Fibroblast of skin of scalp (primary cell): ENCODE results near the gene LRRC8A. TPM values are rescaled to one million over a fixed set of nuclear protein-coding genes. Genes with fewer than 3 reads are reported as not detected.
A peak's percentile ranks its signal among the peaks of the same experiment; 100 is the strongest.
"Not testable (repeated sequence)": the region's sequence is repeated elsewhere in the genome, so short reads cannot be mapped to it uniquely, and the experiment has no call there.

Source experiments
- DNase-seq: peaks from one replicate; pipeline ENCODE4 v3.0.0-alpha.2; 2013
- polyA plus RNA-seq, 2 experiments: library from polyadenylated mRNA; unstranded; fragments of 120-200 nt; gene quantifications; one replicate each; pipeline ENCODE4 v1.2.1, GENCODE V29; 2013; ENCODE audit not compliant: insufficient read length in 2 of 2

Gene LRRC8A
- 43.4 TPM for polyA plus RNA-seq (2013, experiment 1 of 2; ENCODE audit: insufficient read length)
- 43.8 TPM for polyA plus RNA-seq (2013, experiment 2 of 2; ENCODE audit: insufficient read length)

DNA sequence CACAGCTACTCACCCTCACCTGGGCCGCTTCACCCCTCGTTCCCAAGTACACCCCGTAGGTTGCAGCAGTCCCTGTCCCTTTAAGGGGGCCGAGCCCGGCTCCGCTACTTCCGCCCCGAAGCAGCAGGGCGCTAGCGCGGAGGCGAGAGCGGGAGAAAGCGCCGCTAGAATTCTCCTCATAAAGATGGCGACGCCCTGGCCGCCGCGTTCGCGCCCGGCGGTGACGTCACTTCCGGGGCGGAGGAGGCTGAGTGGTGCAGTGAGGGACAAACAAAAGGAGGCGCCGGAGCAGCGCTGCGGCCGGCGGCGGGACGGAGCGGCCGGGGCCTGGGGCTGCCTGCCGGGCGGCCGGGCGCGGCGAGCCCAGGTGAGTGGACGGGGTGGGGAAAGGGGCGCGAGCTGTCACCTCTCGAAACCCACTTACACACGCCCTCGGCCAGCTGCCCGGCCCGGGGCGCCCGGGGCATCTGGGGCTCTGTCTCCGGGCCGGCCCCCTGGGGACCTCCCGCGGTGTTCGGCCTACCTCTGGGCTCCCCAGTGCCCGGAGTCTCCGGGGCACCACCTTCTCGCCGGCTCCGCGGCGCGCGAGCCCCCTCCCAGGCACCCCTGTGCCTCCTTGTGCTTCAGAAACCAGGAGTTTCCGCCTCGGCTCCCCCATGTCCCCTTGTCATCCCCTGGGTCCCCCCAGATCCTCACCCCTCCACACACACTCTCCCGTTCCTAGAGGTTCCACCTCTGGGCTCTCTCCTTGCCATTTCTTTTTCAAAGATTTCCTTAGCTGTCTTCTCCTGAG lies at the start of gene LRRC8A, which contains the start of gene KYAT1:
Gene LRRC8A, plus strand, starts transcription at position 250 of the 793 bp plus-strand sequence. CDS start 25,032 bp downstream, outside the sequence.
Gene KYAT1, minus strand, starts transcription at position 67 of the 793 bp plus-strand sequence. CDS start 36,545 bp downstream, outside the sequence.
- DNase-seq, result peak; percentile 97

GRCh38 chr9:128833696-128834095 lies 48.2 kb upstream of the LRRC8A start:
- no peak for DNase-seq

DNA sequence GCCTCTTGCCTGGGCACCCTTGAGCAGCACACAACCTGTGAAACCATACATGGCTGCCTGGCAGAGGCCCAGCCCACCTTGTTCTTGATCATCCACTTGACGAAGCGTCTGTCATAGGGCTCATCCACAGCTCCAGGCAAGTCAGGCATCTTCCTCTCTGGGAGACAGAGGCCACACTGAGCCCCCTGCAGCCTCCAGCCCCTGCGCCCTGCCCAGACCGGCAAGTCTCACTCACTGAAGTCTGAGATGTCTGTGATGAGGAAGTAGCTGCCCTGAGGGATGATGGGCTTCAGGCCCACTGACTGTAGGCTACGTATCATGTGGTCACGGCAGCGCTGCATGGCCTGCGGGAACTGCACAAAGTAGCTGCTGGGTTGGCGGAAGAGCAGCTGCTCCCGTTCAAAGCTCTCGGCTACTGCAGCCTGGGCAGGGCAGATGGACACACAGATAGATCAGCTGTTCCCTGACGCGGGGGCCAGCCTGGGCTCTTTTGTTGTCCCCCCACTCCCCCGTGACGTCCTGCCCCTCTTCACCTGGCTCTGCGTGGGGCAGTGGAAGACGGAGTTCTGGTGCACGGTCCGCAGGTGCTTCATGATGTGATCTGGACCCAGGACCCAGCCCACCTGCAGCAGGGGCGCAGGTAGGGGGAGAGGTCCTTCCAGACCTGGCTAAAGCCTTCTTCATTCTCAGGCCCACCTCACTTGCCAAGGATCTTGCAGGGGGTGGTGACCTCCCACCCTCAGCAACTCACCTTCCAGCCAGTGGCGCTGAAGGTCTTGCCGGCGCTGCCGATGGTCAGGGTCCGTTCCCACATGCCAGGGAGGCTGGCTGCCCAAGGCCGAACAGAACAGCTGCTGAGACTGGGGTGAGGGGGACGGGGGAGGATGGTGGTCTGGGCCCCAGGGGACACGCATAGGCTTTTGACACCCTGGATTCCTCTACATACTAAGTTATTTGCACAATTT lies 46.4 kb upstream of the LRRC8A start:
- DNase-seq, result no peak

DNA sequence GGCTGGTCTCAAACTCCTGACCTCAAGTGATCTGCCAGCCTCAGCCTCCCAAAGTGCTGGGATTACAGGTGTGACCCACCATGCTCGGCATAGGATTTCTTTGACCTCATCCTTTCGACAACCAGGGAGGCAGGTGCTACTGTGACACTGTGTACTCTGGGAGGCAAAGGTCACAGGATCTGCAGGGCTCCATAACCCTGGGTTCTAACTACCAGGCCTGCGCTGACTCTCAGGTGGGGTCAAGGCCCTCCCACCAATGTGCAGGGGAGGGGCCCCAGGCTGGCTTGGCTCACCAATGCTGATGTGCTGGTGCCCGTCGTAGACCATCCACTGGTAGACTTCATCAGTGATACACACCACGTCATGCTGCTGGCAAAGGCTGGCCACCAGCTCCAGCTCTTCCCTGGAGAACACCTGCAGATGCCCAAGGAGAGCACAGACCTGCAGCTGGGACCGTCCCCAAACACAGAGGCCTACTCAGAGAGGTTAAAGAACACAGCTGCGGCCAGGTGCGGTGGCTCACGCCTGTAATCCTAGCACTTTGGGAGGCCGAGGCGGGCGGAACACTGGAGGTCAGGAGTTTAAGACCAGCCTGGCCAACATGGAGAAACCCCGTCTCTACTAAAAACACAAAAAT lies 45.3 kb upstream of the LRRC8A start:
- no peak for DNase-seq

DNA sequence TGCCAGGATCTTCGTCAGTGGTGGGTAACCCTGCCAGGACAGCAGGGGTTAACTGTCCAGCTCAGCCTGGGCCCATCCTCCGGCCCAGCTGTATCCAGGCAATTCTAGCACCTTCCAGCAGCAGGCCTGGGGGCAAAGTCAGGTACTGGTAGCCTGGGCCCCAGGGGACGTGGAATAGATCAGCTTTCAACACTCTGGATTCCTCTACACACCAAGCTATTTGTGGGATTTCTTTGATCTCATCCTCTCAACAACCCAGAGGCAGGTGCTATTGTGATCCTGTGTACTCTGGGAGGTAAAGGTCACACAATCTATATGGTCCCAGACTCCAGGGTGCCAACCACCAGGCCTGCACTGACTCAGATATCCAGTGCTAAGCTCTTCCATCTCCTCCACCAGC lies 43.6 kb upstream of the LRRC8A start:
- DNase-seq, result no peak

GRCh38 chr9:128840524-128840923 lies 41.4 kb upstream of the LRRC8A start:
- DNase-seq, result no peak

DNA sequence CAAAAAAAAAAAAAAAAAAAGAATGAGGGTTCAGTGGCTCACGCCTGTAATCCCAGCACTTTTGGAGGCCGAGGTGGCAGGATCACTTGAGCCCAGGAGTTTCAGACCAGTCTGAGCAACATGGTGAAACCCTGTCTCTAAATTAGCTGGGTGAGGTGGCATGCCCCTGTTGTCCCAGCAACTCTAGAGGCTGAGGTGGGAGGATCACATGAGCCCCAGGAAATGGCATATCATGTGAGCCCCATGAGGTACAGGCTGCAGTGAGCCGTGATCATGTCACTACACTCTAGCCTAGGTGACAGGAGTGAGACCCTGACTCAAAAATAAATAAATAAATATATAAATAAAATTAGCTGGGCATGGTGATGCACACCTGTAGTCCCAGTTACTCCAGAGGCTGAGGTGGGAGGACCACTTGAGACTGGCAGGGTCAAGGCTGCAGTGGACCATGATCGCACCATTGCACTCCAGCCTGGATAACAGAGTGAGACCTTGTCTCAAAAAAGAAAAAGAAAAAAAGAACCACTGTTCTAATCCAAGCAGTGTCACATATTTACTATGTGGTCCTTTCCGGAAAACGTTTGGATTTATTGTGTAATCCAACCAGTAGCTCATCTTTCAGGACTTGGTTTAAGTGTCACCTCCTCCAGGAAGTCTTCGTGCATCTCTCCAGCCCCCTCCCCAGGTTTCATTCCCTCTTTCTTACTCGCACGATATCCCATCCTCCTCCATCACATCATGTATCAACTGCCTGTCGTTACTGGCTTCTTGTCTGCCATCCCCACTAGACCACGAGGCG lies 40.0 kb upstream of the LRRC8A start:
- DNase-seq, result no peak

- not testable (repeated sequence) for DNase-seq
Observed at GRCh38 chr9:128843171-128843570, 38.8 kb upstream of the LRRC8A start.

DNA sequence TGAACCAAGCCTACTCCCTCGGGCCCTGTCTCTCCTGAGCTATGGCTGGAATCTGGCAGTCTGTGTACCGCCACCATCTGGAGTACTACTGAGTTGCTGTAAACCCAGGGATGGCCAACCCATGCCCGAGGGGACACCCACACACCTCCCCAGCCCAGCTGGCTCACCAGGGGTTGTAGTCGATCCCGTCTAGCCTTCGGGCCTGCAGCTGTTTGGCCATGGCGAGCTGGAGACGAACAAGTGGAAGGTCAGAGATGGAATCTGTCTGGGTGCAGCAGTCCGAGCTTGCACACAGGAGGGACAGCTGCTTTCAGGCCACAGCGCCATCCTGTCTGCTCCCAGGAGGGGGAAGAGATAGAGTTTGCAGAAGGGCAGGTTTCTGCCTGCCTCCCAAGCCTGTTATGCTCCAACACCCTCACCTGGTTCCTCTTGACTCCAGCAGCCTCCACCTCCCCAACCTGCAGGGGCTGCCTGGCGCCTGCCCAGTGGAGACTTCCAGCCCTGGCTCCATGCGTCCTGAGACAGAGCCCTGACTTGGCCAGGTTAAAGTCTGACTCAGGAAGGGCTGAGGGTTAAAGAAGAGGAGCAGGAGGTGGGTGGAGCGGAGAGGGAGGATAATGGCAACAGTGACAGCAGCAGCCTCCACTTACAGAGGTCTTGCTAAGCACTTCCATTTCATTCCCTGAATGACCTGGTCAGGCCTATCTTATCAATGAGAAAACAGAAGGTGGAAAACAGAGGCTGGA lies 36.6 kb upstream of the LRRC8A start:
- no peak for DNase-seq

GRCh38 chr9:128846680-128847030 lies 35.3 kb upstream of the LRRC8A start:
- DNase-seq, result no peak

- DNase-seq, result no peak
Observed at GRCh38 chr9:128847803-128848202, 34.1 kb upstream of the LRRC8A start.

- not testable (repeated sequence) for DNase-seq
Observed at GRCh38 chr9:128851024-128851423, 30.9 kb upstream of the LRRC8A start.

- peak; percentile 37 for DNase-seq
Observed at GRCh38 chr9:128851779-128852600, 29.9 kb upstream of the LRRC8A start.

- DNase-seq, result not testable (repeated sequence)
Observed at GRCh38 chr9:128852646-128853045, 29.3 kb upstream of the LRRC8A start.

DNA sequence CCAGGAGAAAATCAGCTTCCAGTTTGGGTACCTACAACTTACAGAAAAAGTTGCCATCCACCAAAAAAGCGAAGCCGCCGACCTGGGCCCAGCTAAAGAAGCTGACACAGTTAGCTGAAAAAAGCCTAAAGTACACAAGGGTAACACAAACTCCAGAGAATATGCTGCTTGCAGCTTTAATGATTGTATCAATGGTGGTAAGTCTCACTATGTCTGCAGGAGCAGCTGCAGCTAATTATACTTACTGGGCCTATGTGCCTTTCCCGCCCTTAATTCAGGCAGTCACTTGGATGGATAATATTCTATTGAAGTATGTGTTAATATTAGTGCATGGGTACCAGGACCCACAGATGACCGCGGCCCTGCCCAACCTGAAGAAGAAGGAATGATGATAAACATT lies 27.5 kb upstream of the LRRC8A start:
- not testable (repeated sequence) for DNase-seq

DNA sequence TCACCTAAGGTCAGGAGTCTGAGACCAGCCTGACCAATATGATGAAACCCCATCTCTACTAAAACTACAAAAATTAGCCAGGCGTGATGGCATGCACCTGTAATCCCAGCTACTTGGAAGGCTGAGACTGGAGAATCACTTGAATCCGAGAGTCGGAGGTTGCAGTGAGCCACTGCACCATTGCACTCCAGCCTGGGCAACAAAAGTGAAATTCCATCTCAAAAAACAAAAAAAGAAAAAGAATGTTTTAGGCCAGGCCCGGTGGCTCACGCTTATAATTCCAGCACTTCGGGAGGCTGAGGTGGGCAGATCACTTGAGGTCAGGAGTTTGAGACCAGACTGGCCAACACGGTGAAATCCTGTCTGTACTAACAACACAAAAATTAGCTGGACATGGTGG lies 23.5 kb upstream of the LRRC8A start:
- not testable (repeated sequence) for DNase-seq

DNA sequence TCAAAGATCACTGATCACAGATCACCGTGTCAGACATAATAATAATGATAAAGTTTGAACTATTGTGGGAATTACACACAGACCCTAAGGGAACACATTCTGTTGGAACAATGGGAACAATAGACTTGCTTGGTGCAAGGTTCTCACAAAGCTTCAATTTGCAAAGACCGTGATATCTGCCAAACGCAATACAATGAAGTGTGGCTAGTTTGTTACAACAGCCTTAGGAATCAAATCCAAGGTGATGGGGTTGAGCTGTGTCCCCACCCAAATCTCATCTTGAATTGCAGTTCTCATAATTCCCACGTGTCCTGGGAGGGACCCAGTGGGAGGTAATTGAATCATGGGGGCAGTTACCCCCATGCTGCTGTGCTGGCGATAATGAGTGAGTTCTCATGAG lies 21.0 kb upstream of the LRRC8A start:
- no peak for DNase-seq

- DNase-seq, result no peak
Observed at GRCh38 chr9:128861501-128861900, 20.4 kb upstream of the LRRC8A start.

- no peak for DNase-seq
Observed at GRCh38 chr9:128862401-128862851, 19.5 kb upstream of the LRRC8A start.

DNA sequence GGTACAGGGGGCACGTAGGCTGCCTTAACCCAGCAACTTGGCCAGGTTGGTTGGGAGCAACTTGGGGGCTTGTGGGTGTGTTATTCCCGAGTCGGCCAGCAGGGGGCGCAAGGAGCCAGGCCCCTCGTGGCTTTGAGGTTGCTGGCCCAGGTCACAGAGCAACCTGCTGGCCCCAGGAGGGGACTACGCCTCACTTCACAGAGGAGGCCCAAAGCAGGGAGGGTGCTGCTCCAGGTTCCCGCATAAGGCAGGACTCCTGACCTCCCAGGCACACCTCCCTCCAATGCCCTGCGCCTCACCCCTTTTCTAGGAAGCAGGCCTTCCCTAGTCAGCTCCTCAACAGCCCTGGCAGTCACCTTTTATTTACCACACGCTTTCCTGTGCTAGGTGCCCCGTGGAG lies 18.3 kb upstream of the LRRC8A start:
- peak; percentile 53 for DNase-seq
